Testis (tissue), 3 donors: ENCODE measurements around the gene ANKRD33. TPM values are rescaled to one million over a fixed set of nuclear protein-coding genes. Genes with fewer than 3 reads are reported as not detected.

Experiments
- DNase-seq: peaks from one replicate; pipeline ENCODE4 v3.0.0-alpha.2; 2019
- H3K27ac ChIP-seq, 2 donors: fragments of 200-600 bp; sonication (generic); one replicate each; pipeline ENCODE4 v1.5.1; 2019
- H3K27me3 ChIP-seq: fragments of 200-600 bp; sonication (generic); one replicate; pipeline ENCODE4 v1.5.1; 2019
- H3K36me3 ChIP-seq: fragments of 200-600 bp; sonication (generic); one replicate; pipeline ENCODE4 v1.5.1; 2017; ENCODE audit warnings: low read depth; ENCODE audit errors: missing control alignments
- H3K4me1 ChIP-seq: fragments of 200-600 bp; sonication (generic); one replicate; pipeline ENCODE4 v1.5.1; 2019
- H3K4me3 ChIP-seq, 2 donors: fragments of 200-600 bp; sonication (generic); one replicate each; pipeline ENCODE4 v1.5.1; 2017 to 2019
- H3K9me3 ChIP-seq: fragments of 200-600 bp; sonication (generic); one replicate; pipeline ENCODE4 v1.5.1; 2017
- CTCF ChIP-seq, 3 experiments: fragments of 450-650 bp in 2 of 3; fragments of 200-600 bp in 1 of 3; sonication (generic) in 1 of 3; IDR thresholded peaks; one replicate each; pipeline ENCODE4 v1.5.1; 2016 to 2019; ENCODE audit warnings: antibody characterized with exemption in 3 of 3, mild to moderate bottlenecking in 2 of 3, moderate library complexity in 1 of 3
- POLR2A ChIP-seq: fragments of 450-650 bp; IDR thresholded peaks from one replicate; pipeline ENCODE4 v1.6.1; 2017; ENCODE audit warnings: antibody characterized with exemption, mild to moderate bottlenecking, moderate library complexity
- WGBS, 2 donors: methylation state at CpG; one replicate each; pipeline ENCODE4 v1.1.5; 2018; 5-methylcytosine and 5-hydroxymethylcytosine counted together
- intact Hi-C: fragments of 100-400 bp; cut with DNase I; formaldehyde crosslinking; loops from one replicate; pipeline ENCODE4 v1.15.1; 2023; ENCODE audit warnings: low total_unique reads
- polyA plus RNA-seq: library from polyadenylated mRNA; stranded (reverse); fragments of 350-450 nt; fragmentation: Illumina TruSeq; extraction: RNeasy Lipid Tissue Mini Kit (QIAGEN cat#74804); gene quantifications from one replicate; pipeline ENCODE4 v1.2.3, GENCODE V29; 2014; ENCODE audit warnings: low read depth, low replicate concordance; ENCODE audit not compliant: insufficient read depth
- total RNA-seq, 2 donors: library from RNA; depleted of rRNA; stranded (reverse); fragments of >200 nt; gene quantifications; one replicate each; pipeline ENCODE4 v1.2.3, GENCODE V29; 2016

The ANKRD33 gene
- total and polyA plus RNA-seq, 3 donors from 2014 or later: 0.25 to 0.68 TPM; not detected in 1

GRCh38 chr12:51841727-51842126 is 46.2 kb upstream of the ANKRD33 start:
- Histone ChIP-seq H3K9me3 (no peaks in the 10 kb centered on the region), H3K4me1 (peaks cover 5% of the 10 kb centered on the region), H3K27ac (no peak overlapping the region), H3K27me3 (no peaks in the 10 kb centered on the region), H3K4me3 (no peak overlapping the region), H3K36me3 (no peaks in the 10 kb centered on the region)
- no peak for TF ChIP-seq POLR2A
- no peak for TF ChIP-seq CTCF (IDR thresholded peaks at IDR 0.05)
- no peak for DNase-seq
- intact Hi-C loops: no loop called here
- WGBS, 2 donors: 48 to 58% methylated on average over 6 of the region's 6 CpGs

GRCh38 chr12:51844854-51845253 is 43.0 kb upstream of the ANKRD33 start:
- no peaks in the 10 kb centered on the region for H3K36me3 ChIP-seq
- intact Hi-C loops: no loop called here
- H3K4me1 ChIP-seq: peaks cover 21% of the 10 kb centered on the region
- 75 to 85% methylated on average over 4 of the region's 4 CpGs for WGBS, 2 donors
- no peaks in the 10 kb centered on the region for H3K9me3 ChIP-seq
- no peak overlapping the region for H3K27ac ChIP-seq
- no peak for TF ChIP-seq POLR2A
- no peak for TF ChIP-seq CTCF (IDR thresholded peaks at IDR 0.05)
- H3K27me3 ChIP-seq: no peaks in the 10 kb centered on the region
- no peak for DNase-seq
- no peak overlapping the region for H3K4me3 ChIP-seq

- H3K9me3 ChIP-seq: no peaks in the 10 kb centered on the region
- H3K36me3 ChIP-seq: no peaks in the 10 kb centered on the region
- no peak overlapping the region for H3K4me3 ChIP-seq
- peaks cover 25% of the 10 kb centered on the region for H3K4me1 ChIP-seq
- H3K27ac ChIP-seq: no peak overlapping the region
- no peak for DNase-seq
- TF ChIP-seq POLR2A (no peak), CTCF (IDR thresholded peaks at IDR 0.05) (no peak)
- 66 to 68% methylated on average over 6 to 7 of the region's 7 CpGs for WGBS, 2 donors
- H3K27me3 ChIP-seq: no peaks in the 10 kb centered on the region
- intact Hi-C loops: no loop called here
These were observed 42.4 kb upstream of the ANKRD33 start for GRCh38 chr12:51845482-51845881.

- intact Hi-C loops: no loop called here
- no peak overlapping the region for H3K27ac ChIP-seq
- H3K27me3 ChIP-seq: no peaks in the 10 kb centered on the region
- H3K4me1 ChIP-seq: peaks cover 25% of the 10 kb centered on the region
- no peaks in the 10 kb centered on the region for H3K9me3 ChIP-seq
- 37 to 57% methylated on average over 15 of the region's 15 CpGs for WGBS, 2 donors
- no peaks in the 10 kb centered on the region for H3K36me3 ChIP-seq
- DNase-seq: no peak
- H3K4me3 ChIP-seq: peak overlapping the region; percentile 31 to 63
- TF ChIP-seq CTCF (IDR thresholded peaks at IDR 0.05) (no peak), POLR2A (no peak)
These were observed 41.6 kb upstream of the ANKRD33 start for GRCh38 chr12:51846271-51846691.

- H3K4me1 ChIP-seq: peaks cover 25% of the 10 kb centered on the region
- intact Hi-C loops: no loop called here
- 0 to 1% methylated on average over 8 to 56 of the region's 59 CpGs for WGBS, 2 donors
- no peaks in the 10 kb centered on the region for H3K27me3 ChIP-seq
- H3K4me3 ChIP-seq: peak overlapping the region; percentile 31 to 63
- DNase-seq: peak; percentile 60
- no peaks in the 10 kb centered on the region for H3K9me3 ChIP-seq
- no peaks in the 10 kb centered on the region for H3K36me3 ChIP-seq
- no peak overlapping the region for H3K27ac ChIP-seq
- TF ChIP-seq POLR2A (no peak), CTCF (IDR thresholded peaks at IDR 0.05) (no peak)
These were observed 40.8 kb upstream of the ANKRD33 start for GRCh38 chr12:51846911-51847642.
